Measurements from ENCODE around the gene PCSK6.
"Not testable (repeated sequence)": the region's sequence is repeated elsewhere in the genome, so short reads cannot be mapped to it uniquely, and the experiment has no call there.

Gene PCSK6

GRCh38 chr15:101458908-101459578 lies 30.5 kb downstream of the PCSK6 start:
- no peak for DNase-seq

GRCh38 chr15:101458158-101458900 lies 31.2 kb downstream of the PCSK6 start:
- no peak for DNase-seq

- no peak for DNase-seq
Measured at GRCh38 chr15:101457696-101458095, 31.8 kb downstream of the PCSK6 start.

GRCh38 chr15:101456057-101456739 lies 33.3 kb downstream of the PCSK6 start:
- DNase-seq = no peak

GRCh38 chr15:101455291-101456025 lies 34.0 kb downstream of the PCSK6 start:
- DNase-seq = no peak

GRCh38 chr15:101454781-101455180 lies 34.7 kb downstream of the PCSK6 start:
- not testable (repeated sequence) for DNase-seq

GRCh38 chr15:101454365-101454764 lies 35.1 kb downstream of the PCSK6 start:
- DNase-seq = no peak

- no peak for DNase-seq
Measured at GRCh38 chr15:101453123-101454120, 36.1 kb downstream of the PCSK6 start.

- no peak for DNase-seq
Measured at GRCh38 chr15:101452572-101452971, 36.9 kb downstream of the PCSK6 start.

GRCh38 chr15:101451846-101452245 lies 37.7 kb downstream of the PCSK6 start:
- DNase-seq = no peak

GRCh38 chr15:101451266-101451799 lies 38.2 kb downstream of the PCSK6 start:
- no peak for DNase-seq

- DNase-seq = no peak
Measured at GRCh38 chr15:101450403-101451265, 38.9 kb downstream of the PCSK6 start.

- no peak for DNase-seq
Measured at GRCh38 chr15:101449471-101450402, 39.8 kb downstream of the PCSK6 start.

GRCh38 chr15:101448336-101448735 lies 41.2 kb downstream of the PCSK6 start:
- no peak for DNase-seq

- DNase-seq = no peak
Measured at GRCh38 chr15:101447561-101448071, 41.9 kb downstream of the PCSK6 start.

- no peak for DNase-seq
Measured at GRCh38 chr15:101447168-101447533, 42.4 kb downstream of the PCSK6 start.

GRCh38 chr15:101446518-101447167 lies 42.9 kb downstream of the PCSK6 start:
- DNase-seq = no peak

Data from NCI-H510A (cell line).